ENCODE results near the gene STAB2. TPM values are rescaled to one million over a fixed set of nuclear protein-coding genes. Genes with fewer than 3 reads are reported as not detected.

The STAB2 gene
- total and polyA plus RNA-seq, 4 donors = 3.4 to 42.6 (median 16.6) TPM

DNA sequence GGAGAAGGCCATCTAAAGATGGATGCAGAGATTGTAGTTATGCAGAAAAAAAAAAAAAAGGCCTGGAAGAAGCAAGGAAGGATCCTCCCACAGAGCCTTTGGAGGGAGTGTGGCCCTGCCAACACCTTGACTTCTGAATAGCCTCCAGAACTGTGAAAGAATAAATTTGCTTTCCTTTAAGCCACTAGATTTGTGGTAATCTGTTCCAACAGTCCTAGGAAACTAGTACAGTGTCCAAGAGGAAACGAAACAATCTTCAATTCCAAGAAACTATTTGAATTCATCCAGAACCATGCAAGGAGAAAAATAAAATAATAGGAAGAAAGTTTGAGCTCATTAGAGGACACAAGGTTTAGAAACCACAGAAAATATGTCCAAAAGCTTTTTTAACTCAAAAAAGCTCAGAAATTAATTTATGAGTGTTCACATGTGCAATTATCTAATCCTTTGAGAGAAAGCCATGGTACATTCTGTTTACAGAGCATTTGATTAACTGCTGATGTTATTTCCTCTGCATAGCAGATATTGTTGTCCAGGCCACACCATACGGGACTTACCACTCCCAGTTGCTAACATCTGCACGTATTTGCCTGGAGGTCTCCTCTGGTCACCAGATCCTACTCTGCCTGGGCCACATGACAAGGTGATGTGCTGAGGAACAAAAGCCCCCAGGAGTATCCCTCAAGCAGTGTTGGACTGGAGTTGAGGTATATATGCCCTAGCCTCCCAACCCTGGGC, 30.0 kb upstream of the STAB2 start (continued):
- no peak for TF ChIP-seq HNF4A (conservative IDR thresholded peaks at IDR 0.05)
- TF ChIP-seq, protein P1, sequence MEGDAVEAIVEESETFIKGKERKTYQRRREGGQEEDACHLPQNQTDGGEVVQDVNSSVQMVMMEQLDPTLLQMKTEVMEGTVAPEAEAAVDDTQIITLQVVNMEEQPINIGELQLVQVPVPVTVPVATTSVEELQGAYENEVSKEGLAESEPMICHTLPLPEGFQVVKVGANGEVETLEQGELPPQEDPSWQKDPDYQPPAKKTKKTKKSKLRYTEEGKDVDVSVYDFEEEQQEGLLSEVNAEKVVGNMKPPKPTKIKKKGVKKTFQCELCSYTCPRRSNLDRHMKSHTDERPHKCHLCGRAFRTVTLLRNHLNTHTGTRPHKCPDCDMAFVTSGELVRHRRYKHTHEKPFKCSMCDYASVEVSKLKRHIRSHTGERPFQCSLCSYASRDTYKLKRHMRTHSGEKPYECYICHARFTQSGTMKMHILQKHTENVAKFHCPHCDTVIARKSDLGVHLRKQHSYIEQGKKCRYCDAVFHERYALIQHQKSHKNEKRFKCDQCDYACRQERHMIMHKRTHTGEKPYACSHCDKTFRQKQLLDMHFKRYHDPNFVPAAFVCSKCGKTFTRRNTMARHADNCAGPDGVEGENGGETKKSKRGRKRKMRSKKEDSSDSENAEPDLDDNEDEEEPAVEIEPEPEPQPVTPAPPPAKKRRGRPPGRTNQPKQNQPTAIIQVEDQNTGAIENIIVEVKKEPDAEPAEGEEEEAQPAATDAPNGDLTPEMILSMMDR (IDR thresholded peaks at IDR 0.05; ENCODE audit: low read depth, low read length, missing input control) = no peak
- no peak for TF ChIP-seq YY1 (IDR thresholded peaks at IDR 0.05)

DNA sequence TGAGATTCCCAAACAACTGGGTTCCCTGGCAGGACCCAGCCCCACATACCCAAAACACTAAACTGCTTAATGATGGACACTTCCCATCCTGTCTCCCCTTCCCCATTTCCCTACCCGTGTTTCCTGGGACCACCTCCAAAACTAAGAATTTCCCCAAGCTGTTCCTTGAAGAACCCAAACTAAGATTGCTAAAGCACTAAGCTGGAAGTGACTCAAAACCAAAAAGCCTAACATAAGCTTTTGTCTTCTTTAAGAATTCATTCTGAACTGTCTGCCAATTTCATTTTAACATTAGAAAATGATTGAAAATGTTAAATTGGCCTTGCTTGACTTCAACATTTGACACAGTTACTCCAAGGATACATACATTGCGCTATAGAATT, 29.5 kb upstream of the STAB2 start:
- no peak overlapping the region for H3K9ac ChIP-seq (ENCODE audit: low read depth in 1 of 2, low read length in 2 of 2)
- 81% methylated on average over 2 of the region's 2 CpGs for WGBS
- no peaks in the 10 kb centered on the region for H3K4me1 ChIP-seq (ENCODE audit: control insufficient read depth in 4 of 4, insufficient read depth in 4 of 4, low read length in 3 of 4)

More for the DNA sequence above, 29.5 kb upstream of the STAB2 start:
- no peak for DNase-seq (ENCODE audit: low spot score)
- H3K36me3 ChIP-seq (ENCODE audit: control insufficient read depth in 4 of 4, insufficient read depth in 3 of 4, low read depth in 1 of 4, low read length in 3 of 4) = no peaks in the 10 kb centered on the region
- no peak overlapping the region for H3K4me3 ChIP-seq (ENCODE audit: low read depth in 1 of 3, low read length in 3 of 3)
- H3K27me3 ChIP-seq (ENCODE audit: control insufficient read depth in 4 of 4, insufficient read depth in 4 of 4, low read length in 3 of 4) = no peaks in the 10 kb centered on the region
- H3K27ac ChIP-seq (ENCODE audit: low read depth in 1 of 2, low read length in 2 of 2) = no peak overlapping the region
- H3K9me3 ChIP-seq (ENCODE audit: control insufficient read depth in 4 of 4, low read length in 3 of 4) = no peaks in the 10 kb centered on the region
- TF ChIP-seq SP1 (IDR thresholded peaks at IDR 0.05) (no peak), FOXA2 (IDR thresholded peaks at IDR 0.05) (no peak), YY1 (IDR thresholded peaks at IDR 0.05) (no peak), TAF1 (conservative IDR thresholded peaks at IDR 0.05) (no peak), RAD21 (IDR thresholded peaks at IDR 0.05) (no peak), HNF4G (IDR thresholded peaks at IDR 0.05) (no peak), RXRA (IDR thresholded peaks at IDR 0.05) (no peak), JUND (IDR thresholded peaks at IDR 0.05) (no peak), FOXA1 (IDR thresholded peaks at IDR 0.05) (no peak), HNF4A (conservative IDR thresholded peaks at IDR 0.05) (no peak), NR2F2 (IDR thresholded peaks at IDR 0.05) (no peak)
- TF ChIP-seq, protein P2, sequence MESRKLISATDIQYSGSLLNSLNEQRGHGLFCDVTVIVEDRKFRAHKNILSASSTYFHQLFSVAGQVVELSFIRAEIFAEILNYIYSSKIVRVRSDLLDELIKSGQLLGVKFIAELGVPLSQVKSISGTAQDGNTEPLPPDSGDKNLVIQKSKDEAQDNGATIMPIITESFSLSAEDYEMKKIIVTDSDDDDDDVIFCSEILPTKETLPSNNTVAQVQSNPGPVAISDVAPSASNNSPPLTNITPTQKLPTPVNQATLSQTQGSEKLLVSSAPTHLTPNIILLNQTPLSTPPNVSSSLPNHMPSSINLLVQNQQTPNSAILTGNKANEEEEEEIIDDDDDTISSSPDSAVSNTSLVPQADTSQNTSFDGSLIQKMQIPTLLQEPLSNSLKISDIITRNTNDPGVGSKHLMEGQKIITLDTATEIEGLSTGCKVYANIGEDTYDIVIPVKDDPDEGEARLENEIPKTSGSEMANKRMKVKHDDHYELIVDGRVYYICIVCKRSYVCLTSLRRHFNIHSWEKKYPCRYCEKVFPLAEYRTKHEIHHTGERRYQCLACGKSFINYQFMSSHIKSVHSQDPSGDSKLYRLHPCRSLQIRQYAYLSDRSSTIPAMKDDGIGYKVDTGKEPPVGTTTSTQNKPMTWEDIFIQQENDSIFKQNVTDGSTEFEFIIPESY (IDR thresholded peaks at IDR 0.05) = no peak
- TF ChIP-seq, protein P3, sequence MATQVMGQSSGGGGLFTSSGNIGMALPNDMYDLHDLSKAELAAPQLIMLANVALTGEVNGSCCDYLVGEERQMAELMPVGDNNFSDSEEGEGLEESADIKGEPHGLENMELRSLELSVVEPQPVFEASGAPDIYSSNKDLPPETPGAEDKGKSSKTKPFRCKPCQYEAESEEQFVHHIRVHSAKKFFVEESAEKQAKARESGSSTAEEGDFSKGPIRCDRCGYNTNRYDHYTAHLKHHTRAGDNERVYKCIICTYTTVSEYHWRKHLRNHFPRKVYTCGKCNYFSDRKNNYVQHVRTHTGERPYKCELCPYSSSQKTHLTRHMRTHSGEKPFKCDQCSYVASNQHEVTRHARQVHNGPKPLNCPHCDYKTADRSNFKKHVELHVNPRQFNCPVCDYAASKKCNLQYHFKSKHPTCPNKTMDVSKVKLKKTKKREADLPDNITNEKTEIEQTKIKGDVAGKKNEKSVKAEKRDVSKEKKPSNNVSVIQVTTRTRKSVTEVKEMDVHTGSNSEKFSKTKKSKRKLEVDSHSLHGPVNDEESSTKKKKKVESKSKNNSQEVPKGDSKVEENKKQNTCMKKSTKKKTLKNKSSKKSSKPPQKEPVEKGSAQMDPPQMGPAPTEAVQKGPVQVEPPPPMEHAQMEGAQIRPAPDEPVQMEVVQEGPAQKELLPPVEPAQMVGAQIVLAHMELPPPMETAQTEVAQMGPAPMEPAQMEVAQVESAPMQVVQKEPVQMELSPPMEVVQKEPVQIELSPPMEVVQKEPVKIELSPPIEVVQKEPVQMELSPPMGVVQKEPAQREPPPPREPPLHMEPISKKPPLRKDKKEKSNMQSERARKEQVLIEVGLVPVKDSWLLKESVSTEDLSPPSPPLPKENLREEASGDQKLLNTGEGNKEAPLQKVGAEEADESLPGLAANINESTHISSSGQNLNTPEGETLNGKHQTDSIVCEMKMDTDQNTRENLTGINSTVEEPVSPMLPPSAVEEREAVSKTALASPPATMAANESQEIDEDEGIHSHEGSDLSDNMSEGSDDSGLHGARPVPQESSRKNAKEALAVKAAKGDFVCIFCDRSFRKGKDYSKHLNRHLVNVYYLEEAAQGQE (IDR thresholded peaks at IDR 0.05) = no peak
- TF ChIP-seq, protein P4, sequence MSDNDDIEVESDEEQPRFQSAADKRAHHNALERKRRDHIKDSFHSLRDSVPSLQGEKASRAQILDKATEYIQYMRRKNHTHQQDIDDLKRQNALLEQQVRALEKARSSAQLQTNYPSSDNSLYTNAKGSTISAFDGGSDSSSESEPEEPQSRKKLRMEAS (IDR thresholded peaks at IDR 0.05) = no peak
- TF ChIP-seq, protein P5, sequence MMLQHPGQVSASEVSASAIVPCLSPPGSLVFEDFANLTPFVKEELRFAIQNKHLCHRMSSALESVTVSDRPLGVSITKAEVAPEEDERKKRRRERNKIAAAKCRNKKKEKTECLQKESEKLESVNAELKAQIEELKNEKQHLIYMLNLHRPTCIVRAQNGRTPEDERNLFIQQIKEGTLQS (IDR thresholded peaks at IDR 0.05) = no peak

Measured in liver (tissue), 9 donors.